VCaP (cell line): ENCODE results near the gene SH3BP5L.
A peak's percentile ranks its signal among the peaks of the same experiment; 100 is the strongest.

Source experiments
- H3K27ac ChIP-seq: fragments of 450-650 bp; 2 replicates; pipeline ENCODE4 v1.5.1; 2017
- TF ChIP-seq, protein P1 (sequence below): fragments of 450-650 bp; conservative IDR thresholded peaks from 2 replicates; pipeline ENCODE4 v1.5.1; 2017; ENCODE audit warnings: mild to moderate bottlenecking, moderate library complexity

The SH3BP5L gene

DNA sequence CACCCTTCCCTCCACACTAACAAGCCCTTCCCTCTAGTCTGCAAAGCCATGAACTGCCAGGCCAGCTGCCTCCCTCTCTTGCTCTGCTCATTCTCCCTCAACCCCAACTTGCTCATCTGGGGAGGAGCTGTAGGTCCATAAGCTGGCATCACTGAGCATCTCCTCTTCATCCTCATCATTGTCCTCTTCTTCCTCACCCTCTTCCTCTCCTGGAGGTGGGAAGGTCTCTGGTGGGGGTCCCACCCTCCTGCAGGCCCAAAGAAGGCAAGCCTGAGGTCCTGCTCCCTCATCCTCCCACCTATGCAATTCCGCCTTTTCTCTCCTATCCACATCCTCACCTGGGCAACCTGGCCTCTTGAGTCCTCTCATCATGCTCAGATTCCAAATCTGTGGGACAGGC, 30.5 kb upstream of the SH3BP5L start:
- peak overlapping the region; percentile 98; the same call in 1 of the 2 replicates for H3K27ac ChIP-seq
- TF ChIP-seq, protein P1, sequence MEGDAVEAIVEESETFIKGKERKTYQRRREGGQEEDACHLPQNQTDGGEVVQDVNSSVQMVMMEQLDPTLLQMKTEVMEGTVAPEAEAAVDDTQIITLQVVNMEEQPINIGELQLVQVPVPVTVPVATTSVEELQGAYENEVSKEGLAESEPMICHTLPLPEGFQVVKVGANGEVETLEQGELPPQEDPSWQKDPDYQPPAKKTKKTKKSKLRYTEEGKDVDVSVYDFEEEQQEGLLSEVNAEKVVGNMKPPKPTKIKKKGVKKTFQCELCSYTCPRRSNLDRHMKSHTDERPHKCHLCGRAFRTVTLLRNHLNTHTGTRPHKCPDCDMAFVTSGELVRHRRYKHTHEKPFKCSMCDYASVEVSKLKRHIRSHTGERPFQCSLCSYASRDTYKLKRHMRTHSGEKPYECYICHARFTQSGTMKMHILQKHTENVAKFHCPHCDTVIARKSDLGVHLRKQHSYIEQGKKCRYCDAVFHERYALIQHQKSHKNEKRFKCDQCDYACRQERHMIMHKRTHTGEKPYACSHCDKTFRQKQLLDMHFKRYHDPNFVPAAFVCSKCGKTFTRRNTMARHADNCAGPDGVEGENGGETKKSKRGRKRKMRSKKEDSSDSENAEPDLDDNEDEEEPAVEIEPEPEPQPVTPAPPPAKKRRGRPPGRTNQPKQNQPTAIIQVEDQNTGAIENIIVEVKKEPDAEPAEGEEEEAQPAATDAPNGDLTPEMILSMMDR = no peak

DNA sequence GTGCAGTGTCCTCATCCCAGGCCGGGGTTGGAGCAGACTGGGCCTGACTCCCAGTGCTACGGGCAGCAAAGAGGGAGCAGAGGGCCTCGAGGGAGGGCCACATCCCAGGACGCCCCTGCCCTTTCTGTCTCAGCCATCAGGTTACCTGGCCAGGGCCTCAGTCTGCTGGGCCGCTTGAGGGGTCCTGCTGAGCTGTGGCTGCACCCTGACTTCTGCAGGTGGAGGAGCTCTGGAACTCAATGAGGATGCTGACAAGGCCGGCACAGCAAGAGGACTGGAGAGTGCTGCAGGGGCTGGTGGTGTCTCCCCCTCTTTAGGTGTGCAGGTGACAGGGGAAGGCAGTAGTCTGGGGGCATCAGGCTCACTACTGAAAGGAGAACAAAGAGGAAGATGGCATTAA, 29.9 kb upstream of the SH3BP5L start:
- H3K27ac ChIP-seq = peak overlapping the region; percentile 98; the same call in 1 of the 2 replicates
- TF ChIP-seq, protein P1 = no peak

- no peak overlapping the region for H3K27ac ChIP-seq
- TF ChIP-seq, protein P1 = no peak
Measured at GRCh38 chr1:248853663-248854375, 28.1 kb upstream of the SH3BP5L start.

DNA sequence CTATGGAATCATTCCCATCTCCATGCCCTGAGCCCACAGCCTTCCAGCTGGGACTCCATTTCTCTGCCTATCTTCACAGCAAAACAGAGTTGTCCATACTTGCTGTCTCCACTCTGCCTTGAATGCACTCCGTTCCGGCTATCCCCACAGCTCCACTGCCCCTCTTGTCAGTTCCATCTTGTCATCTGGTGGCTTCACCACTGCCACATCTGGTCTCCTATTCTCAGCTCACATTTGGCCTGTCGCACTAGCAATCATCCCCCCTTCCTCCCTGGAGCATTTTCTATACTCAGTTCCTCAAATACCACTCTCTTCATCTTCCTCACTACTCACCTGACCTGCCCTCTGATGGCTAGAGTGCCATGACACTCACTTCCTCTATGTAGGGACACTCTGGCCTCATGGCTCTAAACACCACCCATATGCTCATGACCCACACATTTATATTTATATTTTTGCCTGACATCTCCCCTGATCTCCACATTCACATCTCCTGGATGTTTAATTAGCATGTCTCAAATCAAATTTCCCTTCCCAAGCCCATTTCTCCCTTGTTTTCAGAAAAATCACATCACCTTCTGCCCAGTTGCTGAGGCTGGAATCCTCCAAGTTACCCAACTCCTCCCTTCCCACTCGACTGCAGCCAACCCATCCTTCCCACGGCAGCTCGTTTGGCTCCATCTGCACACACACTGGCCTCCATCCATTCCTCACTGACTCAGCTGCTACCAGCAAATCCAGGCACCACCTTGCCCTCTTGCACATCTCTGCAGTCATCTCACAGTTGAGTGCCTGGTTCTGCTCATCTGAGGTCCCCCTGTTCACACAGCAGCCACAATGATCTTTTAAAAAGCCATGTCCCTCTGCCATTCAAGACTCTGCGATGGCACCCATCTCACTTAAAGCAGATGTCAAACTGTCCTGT, 27.0 kb upstream of the SH3BP5L start:
- H3K27ac ChIP-seq = no peak overlapping the region
- TF ChIP-seq, protein P1 = no peak

DNA sequence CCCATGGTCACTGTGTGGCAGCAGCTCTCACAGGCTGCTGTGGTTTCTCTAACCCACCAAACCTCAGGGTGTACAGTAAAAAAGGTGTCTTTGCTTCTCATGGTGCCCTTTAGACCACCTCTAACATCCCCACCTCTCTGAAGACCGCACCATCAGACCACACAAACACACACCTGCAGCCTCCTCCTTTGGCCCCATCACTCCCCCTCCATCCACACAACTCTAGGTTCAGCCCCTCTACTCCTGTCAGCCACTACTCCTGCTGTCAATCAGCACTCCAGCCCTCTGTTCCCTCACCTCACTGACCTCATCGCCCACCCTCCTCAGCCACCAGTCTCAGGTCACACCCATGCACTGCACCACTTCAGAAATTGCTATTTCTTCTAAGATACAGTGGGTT, 25.7 kb upstream of the SH3BP5L start:
- H3K27ac ChIP-seq = no peak overlapping the region
- TF ChIP-seq, protein P1 = no peak

GRCh38 chr1:248850536-248851251, 25.0 kb upstream of the SH3BP5L start:
- TF ChIP-seq, protein P1 = no peak
- H3K27ac ChIP-seq = no peak overlapping the region

DNA sequence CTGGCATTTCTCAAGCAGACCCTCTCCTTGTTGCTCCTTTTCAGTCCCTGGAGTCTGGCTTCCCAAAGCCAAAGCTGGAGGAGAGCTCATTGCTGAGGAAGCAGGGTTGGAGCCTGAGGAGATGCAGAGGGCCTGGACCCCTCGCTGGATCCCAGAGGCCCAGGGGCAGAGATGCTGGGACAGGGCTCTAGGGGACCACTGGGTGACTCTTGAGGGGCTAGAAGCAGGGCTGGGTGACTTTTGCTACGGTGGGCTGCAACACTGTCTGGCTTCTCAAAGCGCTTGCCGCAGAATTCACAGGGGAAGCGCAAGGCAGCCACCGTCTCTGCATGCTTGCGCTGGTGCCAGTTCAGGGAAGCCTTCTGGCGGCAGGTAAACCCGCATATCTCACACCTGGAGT, 24.4 kb upstream of the SH3BP5L start:
- no peak overlapping the region for H3K27ac ChIP-seq
- TF ChIP-seq, protein P1 = no peak
